Stimulated activated CD8-positive, alpha-beta memory T cell treated with anti-CD3 and anti-CD28 coated beads, Interleukin-12 subunit alpha, Interleukin-12 subunit beta, amount 100 ng/mL, for 1 hour (primary cell): ENCODE data around the gene CAPZA2.
"Not testable (repeated sequence)": the region's sequence is repeated elsewhere in the genome, so short reads cannot be mapped to it uniquely, and the experiment has no call there.

ENCODE experiments used
- DNase-seq: peaks from one replicate; pipeline ENCODE4 v3.0.0-alpha.2; 2020; ENCODE audit warnings: low read depth

Gene CAPZA2

GRCh38 chr7:116920359-116920758 lies 58.0 kb downstream of the CAPZA2 start:
- DNase-seq, result no peak

GRCh38 chr7:116922545-116922944 lies 60.2 kb downstream of the CAPZA2 start:
- no peak for DNase-seq

GRCh38 chr7:116924741-116925140 lies 62.4 kb downstream of the CAPZA2 start:
- no peak for DNase-seq

GRCh38 chr7:116929021-116929420 lies 66.6 kb downstream of the CAPZA2 start:
- no peak for DNase-seq

- DNase-seq, result peak; percentile 68
These were observed 67.8 kb downstream of the CAPZA2 start for GRCh38 chr7:116929914-116930913.

- no peak for DNase-seq
These were observed 70.2 kb downstream of the CAPZA2 start for GRCh38 chr7:116932566-116932965.

GRCh38 chr7:116933465-116933864 lies 71.1 kb downstream of the CAPZA2 start:
- DNase-seq, result no peak

GRCh38 chr7:116934580-116934979 lies 72.2 kb downstream of the CAPZA2 start:
- no peak for DNase-seq

- not testable (repeated sequence) for DNase-seq
These were observed 74.5 kb downstream of the CAPZA2 start for GRCh38 chr7:116936844-116937243.

- no peak for DNase-seq
These were observed 76.3 kb downstream of the CAPZA2 start for GRCh38 chr7:116938678-116939077.

- no peak for DNase-seq
These were observed 78.4 kb downstream of the CAPZA2 start for GRCh38 chr7:116940689-116941370.

GRCh38 chr7:116942504-116942903 lies 80.1 kb downstream of the CAPZA2 start:
- no peak for DNase-seq

- DNase-seq, result no peak
These were observed 86.5 kb downstream of the CAPZA2 start for GRCh38 chr7:116948934-116949333.

GRCh38 chr7:116949941-116950801 lies 87.8 kb downstream of the CAPZA2 start:
- no peak for DNase-seq

- no peak for DNase-seq
These were observed 88.5 kb downstream of the CAPZA2 start for GRCh38 chr7:116950889-116951351.

GRCh38 chr7:116951366-116952292 lies 89.2 kb downstream of the CAPZA2 start:
- no peak for DNase-seq

- no peak for DNase-seq
These were observed 90.4 kb downstream of the CAPZA2 start for GRCh38 chr7:116952635-116953371.

GRCh38 chr7:116953372-116953905 lies 91.1 kb downstream of the CAPZA2 start, which contains the start of gene ST7:
Gene ST7, plus strand, starts transcription at chr7:116953501. Its CDS starts 40 bp downstream, at chr7:116953541.
- peak; percentile 41 for DNase-seq
